Measurements from ENCODE around the gene HIRA. TPM values are rescaled to one million over a fixed set of nuclear protein-coding genes. Genes with fewer than 3 reads are reported as not detected.

Gene HIRA
- total and polyA plus RNA-seq, 10 donors, result 8.9 to 31.7 (median 24.6) TPM

- WGBS, 5 donors, result 94 to 100% (median 97%) methylated on average over 2 to 5 of the region's 5 CpGs
- TF ChIP-seq POLR2AphosphoS5 (IDR thresholded peaks at IDR 0.05) (no peak), POLR2A (IDR thresholded peaks at IDR 0.05) (no peak), CTCF (IDR thresholded peaks at IDR 0.05 in 8 of 11, conservative IDR thresholded peaks at IDR 0.05 in 3 of 11) (no peak)
- Histone ChIP-seq H3K36me3 (peaks cover 3 to 91% (median 71%) of the 10 kb centered on the region in 6 donors), H3K4me1 (peaks cover 0 to 7% (median 4%) of the 10 kb centered on the region in 6 donors), H3K27ac (no peak overlapping the region), H3K27me3 (replicated peaks in 1 of 7) (no peaks in the 10 kb centered on the region), H3K4me3 (no peak overlapping the region), H3K9me3 (no peaks in the 10 kb centered on the region)
- intact Hi-C loops (cut with DNase I; ENCODE audit: low total_unique reads), result no loop called here
- no peak for DNase-seq
Observed at GRCh38 chr22:19453718-19454117, 22.2 kb upstream of the HIRA start.

GRCh38 chr22:19451570-19451969 is 20.0 kb upstream of the HIRA start:
- H3K27ac ChIP-seq, result peak overlapping the region in 1 of 8 donors; percentile 10
- peaks cover 3 to 69% (median 52%) of the 10 kb centered on the region in 6 donors for H3K36me3 ChIP-seq
- H3K9me3 ChIP-seq, result no peaks in the 10 kb centered on the region
- intact Hi-C loops (cut with DNase I; ENCODE audit: low total_unique reads), result no loop called here
- H3K27me3 ChIP-seq (replicated peaks in 1 of 7), result no peaks in the 10 kb centered on the region
- 95 to 99% (median 98%) methylated on average over 4 of the region's 4 CpGs for WGBS, 5 donors
- TF ChIP-seq POLR2AphosphoS5 (IDR thresholded peaks at IDR 0.05), result peak in 1 of 3 donors; percentile 15
- no peak for TF ChIP-seq CTCF (IDR thresholded peaks at IDR 0.05 in 8 of 11, conservative IDR thresholded peaks at IDR 0.05 in 3 of 11)
- DNase-seq, result no peak
- no peak overlapping the region for H3K4me3 ChIP-seq
- H3K4me1 ChIP-seq, result peaks cover 6 to 22% (median 15%) of the 10 kb centered on the region in 6 donors

GRCh38 chr22:19450363-19451175 is 19.0 kb upstream of the HIRA start:
- H3K27ac ChIP-seq, result no peak overlapping the region
- H3K27me3 ChIP-seq (replicated peaks in 1 of 7), result no peaks in the 10 kb centered on the region
- TF ChIP-seq POLR2AphosphoS5 (IDR thresholded peaks at IDR 0.05), result no peak
- TF ChIP-seq POLR2A (IDR thresholded peaks at IDR 0.05), result no peak
- intact Hi-C loops (cut with DNase I; ENCODE audit: low total_unique reads), result no loop called here
- no peak overlapping the region for H3K4me3 ChIP-seq
- 87 to 94% (median 90%) methylated on average over 8 of the region's 8 CpGs for WGBS, 5 donors
- no peaks in the 10 kb centered on the region for H3K9me3 ChIP-seq
- H3K4me1 ChIP-seq, result peaks cover 15 to 32% (median 25%) of the 10 kb centered on the region in 6 donors
- DNase-seq, result no peak
- H3K36me3 ChIP-seq, result peaks cover 0 to 59% (median 42%) of the 10 kb centered on the region in 6 donors

GRCh38 chr22:19449422-19449767 is 17.9 kb upstream of the HIRA start:
- Histone ChIP-seq H3K4me1 (peaks cover 15 to 44% (median 34%) of the 10 kb centered on the region in 6 donors), H3K27me3 (replicated peaks in 1 of 7) (no peaks in the 10 kb centered on the region), H3K36me3 (peaks cover 0 to 53% (median 33%) of the 10 kb centered on the region in 6 donors), H3K9me3 (no peaks in the 10 kb centered on the region), H3K27ac (peak overlapping the region in 1 of 8 donors; percentile 98), H3K4me3 (no peak overlapping the region)
- intact Hi-C loops (cut with DNase I; ENCODE audit: low total_unique reads), result loop anchor here (10.0 kb wide), 1 partner anchor 155 kb away; the partner anchor contains the start of gene CLTCL1
- TF ChIP-seq POLR2AphosphoS5 (IDR thresholded peaks at IDR 0.05), result no peak
- TF ChIP-seq POLR2A (IDR thresholded peaks at IDR 0.05), result no peak
- no peak for TF ChIP-seq CTCF (IDR thresholded peaks at IDR 0.05 in 8 of 11, conservative IDR thresholded peaks at IDR 0.05 in 3 of 11)
- DNase-seq, result no peak
- 76 to 88% (median 80%) methylated on average over 2 of the region's 2 CpGs for WGBS, 5 donors
